ENCODE results near the gene ZDHHC14.

The ZDHHC14 gene

DNA sequence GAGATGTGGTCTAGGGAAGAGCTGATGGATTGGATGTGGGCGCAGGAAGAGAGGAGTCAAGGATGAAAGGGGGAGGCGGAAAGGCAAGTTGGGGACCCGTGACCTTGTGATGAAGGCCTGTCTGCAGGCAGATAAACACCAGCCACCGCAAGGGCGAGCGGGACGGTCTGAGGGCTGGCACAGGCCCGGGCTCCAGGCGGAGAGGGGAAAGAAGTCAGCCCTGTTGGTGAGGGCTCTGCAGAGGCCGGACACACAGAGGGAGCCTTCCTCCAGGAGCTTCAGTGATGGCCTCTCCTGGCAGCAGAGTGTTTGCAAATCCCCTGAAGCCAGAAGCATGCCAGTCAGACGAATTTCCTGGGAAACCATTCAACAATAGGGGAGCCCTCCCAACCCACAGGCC lies 112.2 kb downstream of the ZDHHC14 start:
- no peak for DNase-seq (ENCODE audit: low spot score)

DNA sequence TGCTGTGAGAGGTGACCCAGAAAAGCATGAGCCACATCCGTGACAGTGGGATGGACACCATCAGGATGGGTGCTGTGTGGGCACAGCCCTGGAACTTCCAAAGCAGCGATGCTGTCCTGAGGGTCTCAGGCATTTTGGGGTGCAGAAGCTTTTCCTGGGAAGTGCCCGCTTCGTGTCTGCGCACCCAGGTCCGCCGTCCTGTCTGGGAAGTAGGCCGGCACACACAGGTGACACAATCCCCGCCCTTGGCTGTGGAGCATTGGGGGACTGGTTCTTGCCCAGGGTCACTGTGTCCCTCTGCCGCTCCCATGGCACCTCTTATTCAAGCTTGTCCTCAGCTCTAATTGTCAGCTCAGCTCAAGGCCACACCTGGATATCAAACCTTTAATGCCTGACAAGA lies 112.6 kb downstream of the ZDHHC14 start:
- no peak for DNase-seq (ENCODE audit: low spot score)

DNA sequence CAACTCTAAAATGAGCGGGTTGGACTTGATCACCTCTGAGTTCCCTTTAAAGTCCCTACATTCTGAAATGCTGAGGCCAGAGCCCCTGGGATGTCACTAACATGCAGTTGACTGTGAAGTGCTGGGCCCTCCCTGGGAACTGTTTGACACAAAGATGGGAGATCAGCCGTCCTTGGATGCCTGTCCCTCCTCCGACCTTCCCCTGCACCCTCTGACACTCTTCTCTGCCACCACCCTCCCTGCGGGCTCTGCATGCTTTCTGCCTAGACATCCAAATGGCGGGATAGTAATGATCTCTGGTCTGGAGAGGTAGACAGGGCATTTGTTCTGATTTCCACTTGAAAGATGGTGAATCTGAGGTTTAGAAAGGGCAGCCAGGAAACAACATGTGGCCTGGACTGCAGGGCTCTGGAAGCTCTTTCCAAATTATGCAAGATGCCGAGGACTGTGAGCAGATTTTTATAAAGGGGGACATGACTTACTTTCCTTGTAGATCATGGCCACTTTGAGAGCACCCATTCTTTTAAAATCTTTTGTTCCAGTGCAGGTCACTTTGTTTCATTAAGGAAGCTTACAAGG lies 113.2 kb downstream of the ZDHHC14 start:
- DNase-seq (ENCODE audit: low spot score): no peak

DNA sequence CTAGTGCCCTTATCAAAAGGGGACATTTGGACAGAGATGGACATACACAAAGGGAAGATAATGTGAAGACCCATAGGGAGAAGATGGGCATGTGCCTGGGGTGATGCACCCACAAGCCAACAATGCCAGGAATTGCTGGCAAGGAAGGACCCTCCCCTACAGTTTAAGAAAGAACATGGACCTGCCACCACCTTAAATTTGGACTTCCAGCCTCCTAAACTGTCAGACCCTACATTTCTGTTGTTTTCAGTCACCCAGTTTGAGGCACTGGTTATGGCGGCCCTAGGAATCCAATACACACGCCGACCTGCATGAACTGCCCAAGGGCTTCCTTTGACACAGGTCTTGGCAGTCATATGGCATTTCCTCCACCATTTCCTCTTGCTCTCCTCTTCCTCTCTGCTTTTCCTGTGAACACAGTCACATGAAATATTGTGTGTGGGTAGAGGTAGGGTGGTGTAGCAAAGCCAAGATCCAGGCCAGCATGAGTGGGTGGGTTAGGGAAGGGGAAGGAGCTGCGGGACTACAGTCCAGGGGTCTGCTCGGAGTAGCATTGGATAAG lies 115.6 kb downstream of the ZDHHC14 start:
- DNase-seq (ENCODE audit: low spot score): no peak

DNA sequence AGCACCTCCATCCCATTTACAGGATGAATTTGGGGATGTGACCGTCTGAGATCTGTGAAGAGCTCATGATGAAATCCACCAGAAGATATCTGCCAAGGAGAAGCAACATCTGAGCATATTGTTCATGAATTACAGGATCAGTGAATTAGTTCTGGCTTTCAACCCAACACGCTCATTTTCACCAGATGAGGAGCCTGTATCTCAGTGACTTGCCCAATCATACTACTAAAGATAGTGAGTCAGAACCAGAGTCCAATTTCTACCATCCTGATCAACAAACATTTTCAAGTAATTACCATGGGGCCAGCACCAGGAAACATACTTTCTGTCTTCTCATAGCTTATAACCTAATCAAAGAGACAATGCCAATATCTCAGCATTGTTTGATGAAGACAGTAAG lies 116.6 kb downstream of the ZDHHC14 start:
- no peak for DNase-seq (ENCODE audit: low spot score)

DNA sequence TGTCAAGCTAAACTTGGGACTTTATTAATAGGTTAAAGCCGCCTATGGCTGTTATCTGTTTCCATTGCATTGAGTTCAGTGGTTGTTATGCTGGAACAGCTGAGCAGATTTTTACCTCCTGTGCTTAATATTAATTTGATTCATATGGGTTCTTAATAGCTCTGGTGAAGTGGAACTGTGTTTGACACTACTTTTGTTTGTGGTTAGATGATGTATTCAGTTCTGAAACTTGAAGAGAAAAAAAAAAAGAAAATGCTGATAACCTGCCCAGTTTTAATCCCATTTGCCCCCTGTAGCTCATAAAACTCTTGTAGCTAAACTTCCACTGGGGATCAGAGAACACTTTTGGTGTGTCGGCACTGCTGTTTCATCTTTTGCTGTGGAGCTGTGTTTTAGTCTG lies 117.8 kb downstream of the ZDHHC14 start:
- DNase-seq (ENCODE audit: low spot score): no peak

DNA sequence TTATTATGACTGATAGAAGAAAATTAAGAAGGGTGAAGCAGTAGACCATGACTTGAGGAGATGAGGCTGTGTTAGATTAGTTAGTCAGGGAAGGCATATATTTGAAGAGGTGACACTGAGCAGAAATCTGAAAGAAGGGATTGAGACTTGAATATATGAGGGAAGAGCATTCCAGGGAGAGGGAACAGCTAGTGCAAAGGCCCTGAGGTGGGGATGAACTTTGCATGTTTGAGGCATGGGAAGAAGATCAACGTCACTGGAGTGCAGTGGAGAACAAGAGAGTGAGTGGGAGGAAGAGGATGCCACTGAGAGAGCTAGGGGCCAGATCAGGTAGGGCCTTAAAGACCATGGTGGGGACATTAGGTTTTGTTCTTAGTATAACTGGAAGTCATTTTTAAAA lies 119.0 kb downstream of the ZDHHC14 start:
- no peak for DNase-seq (ENCODE audit: low spot score)

DNA sequence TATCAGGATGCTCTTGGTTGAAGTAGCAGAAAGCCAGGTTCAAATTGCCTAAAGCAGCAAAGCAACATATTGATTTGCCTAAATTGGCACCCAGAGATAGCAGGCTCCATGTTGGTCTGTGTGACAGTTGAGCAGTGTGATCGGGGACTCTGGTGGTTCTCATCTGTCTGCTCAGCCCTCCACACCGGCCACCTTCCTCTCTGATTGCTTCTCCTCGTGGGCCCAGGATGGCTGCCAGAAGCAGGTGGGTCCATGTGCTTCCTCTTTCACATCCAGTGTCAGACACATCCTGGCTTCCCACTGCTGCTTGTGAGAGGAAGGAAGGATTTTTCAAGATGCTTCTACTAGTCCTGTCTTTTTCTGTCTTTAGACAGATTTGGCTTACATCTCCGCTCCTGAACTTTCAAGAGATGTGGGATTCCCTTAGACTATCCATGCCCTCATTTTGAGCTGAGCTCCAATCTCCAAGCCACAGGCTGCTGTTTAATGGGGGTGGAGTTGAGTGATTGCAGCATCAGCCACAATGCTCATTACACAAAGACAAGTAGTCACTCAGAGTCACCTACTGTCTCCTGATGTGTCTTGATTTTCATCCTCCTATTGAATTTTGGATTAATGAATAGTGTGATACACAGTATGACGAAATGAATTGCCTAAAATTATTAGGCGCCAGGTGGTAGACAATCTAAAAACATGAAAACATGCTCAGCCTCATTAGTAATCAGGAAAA lies 122.2 kb downstream of the ZDHHC14 start:
- no peak for DNase-seq (ENCODE audit: low spot score)

DNA sequence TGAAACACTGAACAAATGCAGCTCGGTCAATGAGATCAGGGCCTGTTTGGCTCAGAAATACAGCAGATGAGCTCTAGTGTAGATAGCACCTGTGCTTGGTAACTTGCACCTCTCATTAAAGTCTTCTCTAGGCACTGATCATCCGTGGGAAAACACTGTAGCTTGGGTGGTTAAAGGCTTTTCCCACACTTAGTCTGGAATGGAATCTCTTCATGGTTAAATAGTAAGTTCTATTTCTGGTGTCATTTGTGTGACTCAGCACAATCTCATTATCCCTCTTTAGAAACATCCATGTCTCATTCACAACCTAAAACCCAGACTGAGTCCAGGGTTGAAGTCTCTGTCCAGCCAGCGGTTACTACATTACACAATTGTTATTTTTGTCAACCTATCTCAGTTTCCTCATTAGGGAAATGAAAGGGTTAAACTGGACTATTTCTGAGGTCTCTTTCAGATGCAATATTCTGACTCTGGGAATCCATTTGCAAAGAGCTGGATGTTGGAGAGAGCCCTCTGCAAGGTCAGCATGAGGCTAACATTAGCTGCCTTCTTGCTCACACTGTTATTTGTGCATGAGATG lies 125.0 kb downstream of the ZDHHC14 start:
- no peak for DNase-seq (ENCODE audit: low spot score)

DNA sequence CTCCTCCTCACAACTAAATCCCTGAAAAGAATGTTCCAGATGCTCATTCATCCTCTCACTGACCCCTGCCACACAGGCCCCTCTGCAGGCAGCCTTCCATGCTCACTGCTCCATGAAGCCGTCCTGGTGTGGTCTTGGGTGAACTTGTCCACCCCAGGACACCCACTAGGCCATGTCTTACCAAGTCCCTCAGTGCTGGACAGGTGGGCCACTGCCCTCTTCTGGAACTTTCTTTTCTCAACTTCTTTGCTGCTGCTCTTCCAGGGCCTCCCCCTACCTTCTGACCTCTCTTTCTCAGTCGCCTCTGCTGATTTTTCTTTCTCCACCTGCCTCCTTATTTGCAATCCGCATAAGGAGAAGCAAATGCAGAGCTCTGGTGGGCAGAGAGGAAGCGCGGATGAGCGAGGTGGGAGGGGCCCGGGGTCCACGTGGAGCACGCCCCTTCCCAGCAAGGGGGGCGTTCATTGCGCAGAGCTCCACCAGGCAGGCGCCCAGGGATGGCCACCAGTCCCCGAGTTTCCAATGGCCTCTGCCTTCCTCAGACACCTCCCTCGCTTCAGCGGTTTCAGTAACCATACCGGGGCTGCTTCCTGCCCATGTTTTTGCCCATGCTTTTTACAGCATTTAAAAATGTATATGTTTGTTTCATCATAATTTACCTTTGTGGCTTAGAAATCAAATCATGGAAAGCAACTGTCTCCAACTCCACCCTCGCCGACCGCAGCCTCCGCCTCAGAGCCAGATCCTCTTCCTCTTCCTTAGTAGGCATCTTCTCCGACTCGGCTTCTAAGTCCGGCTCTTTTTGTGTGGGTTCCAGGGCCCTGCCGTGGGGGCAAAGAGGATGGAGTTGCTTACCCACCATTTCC lies 129.6 kb downstream of the ZDHHC14 start:
- no peak for DNase-seq (ENCODE audit: low spot score)

DNA sequence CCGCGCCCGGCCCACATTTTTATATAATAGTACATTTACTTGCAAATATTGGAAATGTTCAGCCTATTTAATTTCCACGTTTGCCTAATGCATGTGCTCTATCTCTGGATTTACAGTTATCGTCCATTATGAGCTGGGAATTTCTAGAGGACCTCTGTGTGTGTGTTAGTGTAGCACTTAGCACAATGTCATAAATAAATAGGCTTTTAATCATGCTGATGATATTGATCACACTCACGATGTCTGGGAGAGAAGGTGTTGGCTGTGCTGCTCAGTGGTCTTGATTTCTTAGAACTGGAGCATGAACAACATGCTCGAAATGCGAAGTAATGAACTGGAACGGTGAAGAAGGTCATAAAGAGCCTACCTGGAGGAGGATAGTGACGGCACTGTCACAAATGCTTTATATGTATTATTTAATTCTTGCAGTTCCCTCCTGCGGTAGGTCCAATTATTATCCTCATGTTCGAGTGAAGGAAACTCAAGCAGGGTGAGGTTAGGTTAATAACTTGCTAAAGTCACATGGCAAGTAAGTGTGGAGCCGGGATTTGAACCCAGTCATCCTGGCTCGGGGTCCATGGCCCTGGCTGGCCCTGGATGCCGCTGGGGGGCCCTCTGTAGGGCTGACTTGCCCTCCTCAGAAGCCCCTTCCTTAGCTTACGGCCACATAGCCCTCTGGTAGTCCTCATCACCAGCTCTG lies 130.8 kb downstream of the ZDHHC14 start:
- DNase-seq (ENCODE audit: low spot score): no peak

DNA sequence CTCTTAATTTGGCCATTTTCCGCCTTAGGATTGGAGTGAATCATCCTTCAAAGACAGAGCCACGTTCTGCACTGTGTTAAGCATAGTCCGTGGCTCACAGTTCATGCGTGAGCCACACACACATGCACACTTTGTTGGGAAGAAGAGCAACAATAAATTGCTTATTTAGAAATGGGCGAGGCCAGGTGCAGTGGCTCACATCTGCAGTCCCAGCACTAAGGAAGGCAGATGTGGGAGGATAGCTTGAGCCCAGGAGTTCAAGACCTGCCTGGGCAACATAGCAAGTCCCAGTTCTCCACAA lies 131.3 kb downstream of the ZDHHC14 start:
- DNase-seq (ENCODE audit: low spot score): no peak

DNA sequence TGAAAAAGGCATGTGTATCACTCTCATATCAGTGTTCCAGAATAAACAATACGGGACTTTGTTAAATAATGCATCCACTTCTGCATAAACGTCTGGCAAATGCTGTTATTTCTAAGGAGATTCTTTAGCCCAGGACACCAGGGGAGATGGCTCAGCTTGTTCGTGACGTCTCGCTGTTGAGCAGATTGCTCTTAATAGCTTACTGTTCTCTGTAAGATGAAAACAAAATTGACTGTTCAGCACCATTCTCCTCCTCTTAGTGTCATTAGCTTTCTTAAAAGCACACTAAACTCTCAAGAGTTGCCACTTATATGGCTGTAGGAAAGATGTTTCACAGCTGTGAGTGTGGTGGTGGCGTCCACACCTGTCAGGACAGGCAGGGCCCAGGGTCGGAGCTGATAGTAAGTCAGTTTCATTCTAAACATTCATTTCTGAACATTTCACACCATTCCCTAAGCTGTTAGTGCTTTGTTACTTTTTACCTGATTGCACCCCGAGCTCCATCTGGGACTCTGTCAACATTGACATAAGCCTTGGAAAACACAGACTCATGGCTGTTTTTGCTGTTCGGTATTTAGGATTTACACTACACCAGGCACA lies 132.1 kb downstream of the ZDHHC14 start:
- no peak for DNase-seq (ENCODE audit: low spot score)

DNA sequence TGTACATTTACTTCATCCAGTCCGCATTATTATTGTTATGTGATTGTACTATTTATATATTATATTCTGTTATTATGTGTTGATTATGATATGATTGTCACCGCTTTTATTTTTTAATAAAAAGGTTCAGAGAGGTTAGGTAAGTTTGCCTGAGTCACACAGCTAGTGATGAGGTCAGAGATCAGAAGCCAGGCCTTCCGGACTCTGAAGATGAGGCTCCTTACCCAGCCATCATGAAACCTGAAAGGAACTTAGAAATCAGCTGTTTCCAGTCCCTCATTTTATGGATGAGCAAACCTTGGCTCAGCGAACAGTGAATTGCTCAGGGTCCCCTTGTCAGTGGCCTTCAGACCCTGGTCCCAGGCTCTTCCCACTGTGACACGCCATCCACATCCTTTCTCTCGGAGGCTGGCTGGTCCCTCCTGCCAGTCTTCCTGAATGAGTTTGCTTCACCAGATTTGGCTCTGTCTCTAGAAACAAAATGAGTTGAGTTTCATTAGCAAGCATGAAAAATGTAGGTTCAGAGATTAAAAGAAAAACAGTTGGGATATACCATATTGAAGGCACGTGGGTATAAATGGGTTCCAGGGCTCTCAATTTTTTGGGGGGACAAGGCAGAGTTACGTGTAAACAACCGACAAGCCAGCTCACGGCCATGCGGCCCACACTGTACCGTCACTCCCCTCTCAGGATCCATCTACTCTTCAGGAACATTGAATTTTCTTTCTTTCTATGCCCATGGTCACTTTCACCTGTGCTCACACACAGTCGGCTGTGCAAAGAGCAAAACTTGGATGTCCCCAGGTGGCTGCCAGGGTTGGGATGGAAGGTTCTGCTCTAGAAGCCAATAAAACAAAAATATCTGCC lies 132.9 kb downstream of the ZDHHC14 start:
- no peak for DNase-seq (ENCODE audit: low spot score)

DNA sequence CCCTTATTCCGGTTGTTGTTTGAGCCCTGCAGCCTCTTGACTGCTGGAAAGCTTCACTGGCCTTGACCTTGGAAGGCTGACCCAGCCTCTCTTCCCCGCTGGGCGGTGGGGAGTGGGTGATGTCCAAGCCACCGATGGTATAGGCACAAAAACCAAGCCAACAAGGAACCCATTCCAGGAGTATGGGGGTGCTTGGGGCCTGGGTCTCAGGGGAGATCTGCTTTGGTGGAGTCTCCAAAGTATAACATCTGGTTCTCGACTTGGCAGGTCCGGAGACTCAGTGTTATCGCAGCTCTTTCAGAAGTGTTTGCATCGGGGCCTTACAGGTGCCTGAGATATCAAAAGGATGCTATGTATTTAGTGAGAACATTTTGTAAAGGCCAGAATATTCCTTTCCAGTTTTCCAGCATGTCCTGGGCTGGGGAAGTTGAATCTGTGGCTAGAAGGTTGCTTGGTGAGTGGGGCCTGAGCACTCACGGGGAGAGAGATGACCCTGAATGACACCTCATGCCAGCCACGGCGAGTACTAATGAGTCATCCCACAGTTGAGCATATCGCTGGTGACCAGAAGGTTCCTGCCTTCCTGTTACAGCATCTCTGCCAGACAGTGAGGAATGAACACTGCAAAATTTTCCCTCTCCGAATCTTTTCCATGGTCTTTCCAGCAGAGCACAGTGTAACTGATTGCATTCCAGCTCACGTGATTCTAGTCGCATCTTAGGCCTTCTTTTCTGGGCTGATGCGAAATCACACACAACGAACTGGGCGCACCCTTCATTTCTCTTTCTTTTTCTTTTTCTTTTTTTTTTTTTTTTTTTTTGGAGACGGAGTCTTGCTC lies 133.9 kb downstream of the ZDHHC14 start:
- DNase-seq (ENCODE audit: low spot score): peak; percentile 70

DNA sequence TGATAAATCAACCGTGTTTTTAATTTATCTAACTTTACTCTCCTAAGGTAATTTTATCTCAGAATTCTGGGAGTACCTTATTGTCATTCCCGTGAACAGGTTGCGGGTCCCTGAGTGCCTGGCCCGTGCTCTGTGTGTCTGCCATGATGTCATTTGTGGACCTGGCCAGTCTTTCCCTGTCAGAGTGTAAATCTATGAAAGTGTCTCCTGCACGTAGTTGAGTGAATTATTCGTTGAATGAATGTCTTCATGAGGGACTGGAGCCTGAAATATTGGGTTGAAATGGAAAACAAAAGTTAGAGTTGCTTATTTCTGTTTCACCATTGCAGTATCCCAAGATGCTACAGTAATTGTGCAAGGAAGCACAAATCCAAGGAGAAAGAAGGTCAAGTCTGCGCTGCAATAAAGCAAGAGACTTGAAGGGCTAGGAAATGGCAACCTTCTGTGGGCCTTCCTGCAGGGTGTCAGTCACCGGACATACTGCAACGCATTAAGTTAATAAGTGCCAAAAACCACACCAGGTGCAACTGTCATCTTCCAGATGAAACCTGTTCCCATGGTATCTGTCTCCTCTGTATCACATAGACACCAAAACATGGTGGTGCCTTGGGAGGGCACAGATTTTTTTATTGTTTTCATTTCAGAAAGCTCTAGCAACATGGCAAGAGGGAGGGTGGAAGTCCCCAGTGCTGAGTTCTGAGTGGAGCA lies 135.5 kb downstream of the ZDHHC14 start:
- DNase-seq (ENCODE audit: low spot score): no peak

DNA sequence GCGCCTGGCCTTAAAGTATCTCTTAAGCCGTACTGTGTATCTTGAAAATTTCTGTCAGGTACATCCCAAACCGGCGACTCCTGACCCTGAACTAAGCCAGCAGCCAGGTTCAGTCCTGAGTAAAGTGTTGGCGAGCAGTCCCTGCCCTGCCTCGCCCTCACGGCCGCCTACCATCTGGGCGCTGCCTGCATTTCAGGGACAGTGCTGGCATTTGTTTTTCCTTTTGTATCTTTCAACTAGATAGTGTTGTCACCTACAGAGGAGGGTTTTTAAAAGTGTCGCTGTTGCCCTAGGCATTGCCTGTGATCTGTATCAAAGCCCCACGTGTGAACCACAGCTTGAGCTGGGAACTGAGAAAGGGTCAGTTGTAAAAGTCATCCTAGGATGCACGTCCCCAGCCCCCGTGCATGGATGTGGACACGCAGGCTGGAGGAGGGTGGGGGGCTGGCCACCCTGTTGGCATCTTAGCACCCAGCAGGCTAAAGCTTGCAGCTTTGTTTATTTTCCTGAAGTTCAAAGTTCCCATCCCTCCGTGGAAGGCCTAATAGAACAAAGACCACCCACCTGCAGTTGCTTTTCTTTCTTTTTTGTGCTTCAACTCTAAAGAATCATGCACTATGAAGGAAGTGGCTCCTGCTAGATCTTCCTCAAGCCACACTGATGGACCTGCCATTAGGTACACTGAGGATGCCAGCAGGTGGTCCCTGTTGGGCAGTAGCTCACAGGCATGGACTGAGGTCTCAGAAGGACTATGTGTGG lies 136.8 kb downstream of the ZDHHC14 start:
- DNase-seq (ENCODE audit: low spot score): no peak

Data from RKO (cell line).